HG02571 (cell line): Measurements from ENCODE around the gene ICOS.

ENCODE experiments used
- ATAC-seq: cut with Tn5 transposase; IDR thresholded peaks from one replicate; pipeline ENCODE4 v1.9.1; 2021; ENCODE audit warnings: mild to moderate bottlenecking, moderate library complexity; ENCODE audit not compliant: unreplicated experiment

Gene ICOS, protein sequence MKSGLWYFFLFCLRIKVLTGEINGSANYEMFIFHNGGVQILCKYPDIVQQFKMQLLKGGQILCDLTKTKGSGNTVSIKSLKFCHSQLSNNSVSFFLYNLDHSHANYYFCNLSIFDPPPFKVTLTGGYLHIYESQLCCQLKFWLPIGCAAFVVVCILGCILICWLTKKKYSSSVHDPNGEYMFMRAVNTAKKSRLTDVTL

DNA sequence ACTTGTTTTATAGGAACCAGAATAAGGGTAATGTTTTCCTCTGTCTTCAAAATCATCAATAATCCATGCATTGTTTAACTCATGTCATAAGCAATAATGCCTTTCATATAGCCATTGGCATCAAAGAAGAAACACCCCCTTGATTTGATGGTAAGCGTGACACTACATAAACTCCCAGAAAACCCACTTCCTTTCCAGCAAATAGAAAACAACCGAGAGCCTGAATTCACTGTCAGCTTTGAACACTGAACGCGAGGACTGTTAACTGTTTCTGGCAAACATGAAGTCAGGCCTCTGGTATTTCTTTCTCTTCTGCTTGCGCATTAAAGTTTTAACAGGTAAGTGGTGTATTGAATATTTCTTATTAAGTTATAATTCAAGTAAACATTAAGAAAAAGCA, at the start of gene ICOS:
TSS of gene ICOS (plus strand) at position 229 of the 400 bp plus-strand sequence. CDS start at position 281, 52 bp downstream.
- no peak for ATAC-seq

DNA sequence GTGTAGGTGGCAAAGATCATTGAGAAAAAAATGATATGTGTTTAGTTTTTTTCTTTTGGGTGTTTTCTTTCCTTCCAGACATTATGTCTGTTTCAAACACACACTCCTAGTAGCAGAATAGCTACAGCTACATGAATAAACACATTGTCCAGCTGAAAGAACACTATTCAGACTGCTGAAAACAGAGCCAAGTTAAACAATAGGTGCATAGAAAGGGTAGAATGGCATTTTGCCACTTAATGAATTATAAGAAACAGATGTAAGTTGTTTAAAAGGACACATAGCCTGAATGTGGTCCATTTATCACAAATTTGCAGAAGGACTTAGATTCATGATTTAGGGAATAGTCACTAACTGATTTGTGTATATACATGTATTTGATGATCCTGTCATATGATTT, 48.9 kb upstream of the ICOS start:
- ATAC-seq, result no peak

DNA sequence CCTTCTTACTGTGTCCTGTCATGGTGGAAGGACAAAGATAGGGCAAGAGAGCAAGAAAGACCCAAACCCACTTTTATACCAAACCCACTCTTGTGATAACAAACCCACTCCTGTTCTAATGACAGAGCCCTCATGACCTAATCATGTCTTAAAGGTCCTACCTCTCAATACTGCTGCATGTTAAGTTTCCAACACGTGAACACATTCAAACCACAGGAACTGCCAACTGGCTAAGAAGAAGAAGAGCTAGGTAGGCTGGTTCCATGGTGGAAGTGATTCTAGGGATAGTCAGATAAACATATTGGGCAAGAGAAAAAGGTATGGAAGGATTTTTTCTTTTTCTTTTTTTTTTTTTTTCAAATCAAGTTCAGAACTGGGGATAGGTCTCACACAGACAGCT, 47.0 kb upstream of the ICOS start:
- no peak for ATAC-seq

DNA sequence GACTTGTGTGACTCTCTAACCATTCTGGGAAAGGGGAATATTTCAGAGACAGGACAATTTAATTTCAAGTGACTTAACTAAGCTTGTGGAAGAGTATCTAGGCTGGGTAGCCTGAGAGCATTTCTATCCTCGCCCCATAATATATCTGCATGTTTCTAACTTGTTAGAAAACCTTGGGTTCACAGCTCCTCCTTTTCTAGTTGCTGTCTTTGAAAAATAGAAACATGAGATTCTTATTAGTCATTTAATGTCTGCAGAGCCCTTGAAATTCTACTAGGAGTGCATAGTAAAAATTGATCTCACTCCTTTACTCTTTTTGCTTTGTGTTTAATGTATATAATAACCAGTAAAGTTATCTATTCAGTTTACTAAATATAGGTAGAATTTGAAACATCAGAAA, 46.6 kb upstream of the ICOS start:
- ATAC-seq, result no peak

DNA sequence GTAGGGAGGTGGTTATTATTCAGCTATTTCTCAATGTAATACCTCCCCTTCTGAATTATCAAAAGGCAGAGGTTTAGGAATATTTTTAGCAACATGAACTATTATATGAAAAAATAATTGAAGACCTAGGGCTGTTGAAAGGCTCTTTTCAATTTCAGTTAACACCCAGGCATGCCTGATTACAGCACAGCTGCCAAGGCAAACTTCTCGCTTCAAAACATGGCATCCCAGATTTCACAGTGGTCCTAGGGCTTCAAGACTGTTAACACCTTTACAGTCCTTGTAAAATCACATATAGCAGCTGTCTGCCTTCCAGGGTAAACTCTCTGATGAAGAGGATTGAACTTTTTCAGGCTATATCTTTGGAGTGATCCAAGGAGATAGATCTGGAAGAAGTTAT, 45.8 kb upstream of the ICOS start:
- no peak for ATAC-seq

DNA sequence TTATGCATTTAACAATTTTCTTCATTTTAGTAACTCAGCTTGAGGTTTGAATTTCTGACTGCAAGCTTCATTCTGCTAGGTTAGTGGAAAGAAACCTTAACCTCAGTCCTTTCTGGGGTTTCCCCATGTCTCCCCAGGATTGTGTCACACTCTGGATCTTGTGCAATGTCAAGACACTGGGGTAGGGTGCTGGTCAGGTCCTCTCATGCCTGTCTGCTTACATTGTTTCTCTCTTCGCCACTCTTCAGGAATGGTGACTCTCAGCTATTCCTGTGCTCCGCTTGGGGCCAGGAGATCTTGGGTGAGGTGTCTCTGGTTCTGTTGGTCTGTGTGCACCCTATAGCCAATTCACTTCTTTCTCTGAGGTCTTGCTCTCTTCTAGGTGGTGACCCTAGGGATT, 45.1 kb upstream of the ICOS start:
- no peak for ATAC-seq

DNA sequence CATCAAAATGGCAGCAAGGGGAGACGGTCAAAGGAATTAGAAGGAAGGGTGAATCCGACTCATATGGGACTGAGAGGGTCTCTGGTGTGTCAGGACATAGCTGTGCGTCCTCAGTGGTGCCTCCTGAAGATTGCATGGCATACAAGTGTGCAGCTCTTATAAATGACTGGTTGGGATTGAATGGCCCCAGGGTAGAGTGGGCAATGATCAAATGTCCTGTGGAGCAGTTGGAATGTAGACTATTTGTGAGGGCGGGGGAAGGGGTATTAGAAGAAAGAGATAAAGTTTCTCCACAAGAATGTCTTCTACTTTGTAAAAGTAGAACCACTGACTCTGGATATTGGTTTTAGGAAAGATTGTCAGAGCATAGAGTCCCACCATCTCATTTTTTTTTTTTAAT, 44.4 kb upstream of the ICOS start:
- no peak for ATAC-seq

DNA sequence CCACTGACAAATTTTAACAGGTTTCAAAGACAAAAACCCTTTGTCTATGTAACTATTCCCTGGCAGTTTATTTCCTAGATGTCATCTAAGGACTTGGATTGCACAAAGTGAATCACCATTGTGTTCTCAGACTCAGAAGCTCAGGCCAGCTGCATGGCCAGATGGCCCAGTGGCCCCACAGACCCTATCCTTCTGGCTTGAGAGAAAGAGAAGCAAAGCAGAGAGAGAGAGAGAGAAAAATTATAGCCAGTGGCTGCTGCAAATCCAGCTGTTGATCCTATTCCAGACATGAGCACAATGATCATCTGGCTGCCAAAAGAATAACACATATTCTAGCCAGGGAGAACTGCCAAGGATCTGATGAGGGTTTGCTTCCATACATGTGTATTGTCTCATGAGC, 43.2 kb upstream of the ICOS start:
- no peak for ATAC-seq

DNA sequence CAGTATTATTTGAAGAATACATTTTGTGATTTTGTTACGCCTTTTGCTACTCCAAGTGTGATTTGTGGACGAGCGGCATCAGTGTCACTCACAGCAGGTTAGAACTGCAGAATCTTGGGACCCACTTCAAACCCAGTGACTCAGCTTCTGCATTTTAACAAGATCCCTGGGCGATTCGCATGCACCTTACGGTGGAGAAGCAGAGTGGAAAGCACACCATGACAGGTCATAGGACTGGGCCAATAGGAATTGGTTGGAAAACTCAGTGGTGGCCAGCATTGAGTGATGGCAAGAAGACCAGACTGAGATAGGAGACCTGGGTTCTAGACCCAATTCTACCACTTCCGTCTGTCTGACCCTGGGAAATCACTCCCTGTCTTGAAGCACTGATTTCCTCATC, 42.7 kb upstream of the ICOS start:
- no peak for ATAC-seq

DNA sequence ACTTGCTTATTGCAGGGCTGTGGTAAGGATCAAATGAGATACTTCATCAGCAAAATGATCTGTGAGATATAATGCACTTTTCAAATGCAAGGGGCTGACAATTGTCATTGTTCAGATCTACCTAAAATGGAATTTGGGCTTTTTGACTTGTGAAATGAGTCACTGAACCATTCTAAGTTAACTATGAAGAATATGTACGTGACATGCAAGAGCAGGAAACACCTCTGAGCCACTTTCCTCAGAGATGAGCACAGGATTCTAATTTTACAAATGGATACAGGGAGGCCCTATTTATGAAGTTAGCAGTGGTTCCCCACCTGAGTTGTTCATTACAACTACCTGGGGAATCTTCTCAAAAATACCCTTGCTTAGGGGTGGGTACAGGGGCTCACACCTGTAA, 42.3 kb upstream of the ICOS start:
- ATAC-seq, result no peak

DNA sequence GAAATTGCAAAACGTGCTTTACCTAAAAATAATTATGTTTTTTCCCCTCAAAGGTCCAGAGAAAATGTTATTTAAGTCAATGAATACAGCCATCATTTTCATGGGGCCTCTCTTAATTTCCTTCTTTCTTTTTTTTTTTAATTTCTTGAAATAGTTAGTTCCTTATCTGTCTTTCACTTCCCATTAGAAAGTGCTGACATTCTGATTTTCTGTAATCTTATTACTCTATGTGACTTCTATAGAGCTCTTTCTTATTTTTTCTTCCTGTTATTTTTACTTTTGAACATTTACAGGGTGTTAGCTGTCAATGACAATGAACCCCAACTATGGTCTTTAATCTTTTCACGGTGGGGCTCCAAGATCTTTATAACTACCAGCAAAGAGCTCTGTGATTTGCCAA, 39.0 kb upstream of the ICOS start:
- ATAC-seq, result no peak

DNA sequence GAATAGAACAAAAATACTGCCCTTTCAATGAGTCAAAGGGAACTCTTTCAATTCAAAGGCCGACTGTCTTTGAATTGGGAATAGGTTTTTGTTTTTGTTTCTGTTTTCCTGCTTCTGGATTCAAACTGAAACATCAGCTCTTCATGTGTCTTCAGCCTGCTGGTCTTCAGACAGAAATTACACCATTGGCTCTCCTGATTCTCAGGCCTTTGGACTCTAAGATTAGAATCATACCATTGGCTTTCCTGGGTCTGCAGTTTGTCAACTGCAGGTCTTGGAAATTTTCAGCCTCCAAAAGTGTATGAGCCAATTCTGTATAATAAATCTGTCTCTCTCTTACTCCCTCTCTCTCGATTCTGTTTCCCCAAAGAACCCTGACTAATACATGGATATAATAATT, 37.9 kb upstream of the ICOS start:
- no peak for ATAC-seq

DNA sequence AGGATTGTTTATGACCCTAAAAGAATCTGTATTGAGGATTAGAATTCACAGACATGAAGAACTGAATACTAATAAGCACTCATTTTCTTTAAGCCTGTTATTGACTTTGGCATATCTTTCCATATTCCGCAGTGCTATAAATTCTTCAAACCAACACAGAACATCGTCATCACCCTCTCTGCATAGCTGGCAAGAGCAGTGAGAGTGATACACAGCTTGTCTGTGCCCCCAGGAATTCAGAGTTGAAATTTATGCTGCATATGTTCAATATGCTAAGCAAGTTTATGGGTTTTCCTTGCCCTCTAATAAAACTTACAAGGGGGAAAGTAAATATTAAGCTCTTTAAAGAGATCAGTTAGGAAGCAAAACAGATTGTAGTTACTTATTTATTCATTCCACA, 36.3 kb upstream of the ICOS start:
- no peak for ATAC-seq

DNA sequence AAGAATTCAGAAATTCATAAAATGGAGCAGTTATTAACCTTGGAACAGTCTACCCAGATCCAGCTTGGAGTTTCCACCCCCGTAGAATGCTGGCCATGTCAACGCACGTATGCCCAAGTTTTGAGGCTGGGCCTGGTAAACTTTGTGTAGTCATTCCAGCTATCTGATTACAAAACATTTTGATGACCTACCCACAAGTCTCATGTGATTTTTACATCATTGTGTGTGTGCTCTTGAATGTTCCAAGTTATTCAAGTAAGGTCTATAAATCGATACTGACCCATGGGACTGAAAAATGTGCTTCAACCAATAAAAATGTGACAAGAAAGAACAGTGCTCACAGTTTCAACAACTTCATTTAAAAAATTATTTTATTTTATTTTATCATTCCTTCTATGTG, 32.5 kb upstream of the ICOS start:
- no peak for ATAC-seq

DNA sequence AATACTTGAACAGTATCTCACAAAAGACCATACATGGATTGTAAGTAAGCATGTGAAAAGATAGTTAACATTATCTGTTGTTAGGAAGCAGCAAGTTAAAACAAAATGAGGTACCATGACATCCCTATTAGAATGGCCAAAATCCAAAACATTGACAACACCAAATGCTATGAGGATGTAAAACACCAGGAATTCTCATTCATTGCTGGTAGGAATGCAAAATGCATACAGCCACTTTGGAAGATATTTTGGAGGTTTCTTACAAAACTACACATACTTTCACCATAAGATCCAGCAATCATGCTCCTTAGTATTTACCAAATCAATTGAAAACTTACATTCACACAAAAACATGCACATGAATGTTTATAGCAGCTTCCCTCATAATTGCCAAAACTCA, 30.9 kb upstream of the ICOS start:
- ATAC-seq, result no peak

DNA sequence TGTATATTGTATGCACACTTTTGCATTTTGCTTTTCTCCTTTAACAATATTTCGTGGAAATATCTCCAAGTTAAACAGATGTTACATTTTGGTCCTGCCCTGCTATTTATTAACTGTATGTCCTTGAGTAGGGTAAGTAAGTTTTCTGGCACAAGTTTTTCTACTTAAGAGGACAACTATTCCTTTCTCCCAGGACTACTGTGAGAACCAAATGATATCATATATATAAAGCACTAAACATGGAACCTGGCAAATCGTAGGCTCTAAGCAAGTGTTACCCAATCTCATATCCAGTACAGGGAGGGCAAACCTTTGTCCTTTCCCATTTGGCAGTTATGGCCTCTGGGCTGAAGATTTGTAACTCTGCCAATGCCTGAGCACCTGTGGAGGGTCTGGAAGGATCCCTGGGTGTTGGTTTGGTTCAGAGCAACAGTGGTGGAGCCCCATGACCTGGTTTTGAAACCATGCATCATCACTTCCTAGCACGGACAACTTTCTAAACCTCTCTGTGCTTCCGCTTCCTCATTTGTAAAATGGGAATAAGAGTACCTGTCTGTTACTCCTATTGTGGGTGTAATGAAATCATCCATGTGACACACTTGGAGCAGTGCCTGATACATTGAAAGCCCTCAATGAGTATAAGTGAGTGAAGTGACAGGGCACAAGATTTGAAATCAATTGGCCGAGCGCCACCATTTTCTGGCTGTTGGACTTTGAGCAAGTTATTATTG, 28.3 kb upstream of the ICOS start:
- ATAC-seq, result no peak

DNA sequence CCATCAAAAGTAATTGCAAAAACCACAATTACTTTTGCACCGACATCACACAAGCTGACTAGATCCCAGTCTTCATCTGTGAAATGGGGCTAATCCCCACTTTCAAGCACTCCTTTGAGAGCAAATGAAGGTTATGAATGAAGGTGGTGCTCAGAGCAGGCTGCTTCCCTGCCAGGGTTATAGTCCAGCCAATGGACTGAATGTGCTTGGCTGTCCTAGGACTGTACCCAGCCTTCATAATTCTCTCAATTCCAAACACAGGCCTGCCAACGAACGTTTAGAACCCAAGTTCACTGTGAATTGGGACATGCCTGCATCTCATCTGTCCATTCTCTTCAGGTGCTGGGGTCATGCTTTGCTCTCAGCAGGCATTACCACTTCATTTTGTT, 27.8 kb upstream of the ICOS start:
- ATAC-seq, result no peak

DNA sequence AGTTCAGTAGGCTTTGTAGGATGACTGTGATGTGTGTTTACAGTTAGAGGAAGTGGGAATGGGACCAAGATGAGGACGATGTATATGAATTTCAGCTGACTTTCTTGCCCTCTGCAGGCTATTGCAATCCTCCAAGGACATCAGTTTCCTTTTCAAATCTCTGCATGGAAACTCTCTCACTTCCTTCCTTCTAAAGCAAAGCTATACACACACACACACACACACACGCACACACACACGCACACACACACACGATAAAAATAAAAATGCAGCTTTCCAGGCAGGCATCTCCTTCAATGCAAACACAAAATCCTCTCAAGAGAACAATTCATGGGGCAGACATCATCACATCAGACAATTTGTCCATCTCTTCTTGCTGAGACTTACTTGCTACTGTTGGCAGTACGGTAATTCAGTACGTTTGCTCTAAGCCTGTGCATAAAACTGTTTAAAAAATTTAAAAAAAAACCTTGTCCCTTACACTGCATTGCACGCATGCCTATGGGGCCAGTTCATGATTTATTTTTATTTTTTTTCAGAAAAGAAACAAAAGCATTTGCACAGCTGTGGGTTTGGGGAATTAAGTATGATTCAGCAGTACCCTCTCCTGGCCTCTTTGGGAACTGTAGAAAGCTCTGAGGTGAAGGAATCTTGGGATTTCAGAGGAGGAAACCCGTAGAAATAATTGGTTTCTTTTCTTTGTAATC, 27.1 kb upstream of the ICOS start:
- ATAC-seq, result no peak

DNA sequence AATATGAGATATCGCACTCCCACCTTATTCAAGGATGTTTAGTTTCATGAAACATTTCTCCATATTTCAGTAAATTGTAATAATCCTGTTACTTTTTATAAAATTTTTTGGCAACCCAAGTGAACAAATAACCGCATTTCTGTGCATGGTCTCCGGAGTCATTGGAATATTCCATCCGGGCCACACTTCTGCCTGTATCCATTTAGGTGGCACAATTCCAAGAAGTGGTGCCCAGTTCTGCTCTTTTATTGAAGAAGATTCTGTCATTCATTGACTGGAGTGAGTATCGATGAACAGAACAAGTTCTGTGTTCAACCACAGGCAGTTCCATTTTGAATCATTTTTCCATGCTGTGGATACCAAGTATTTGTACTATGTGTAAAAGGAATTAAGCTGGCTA, 26.6 kb upstream of the ICOS start:
- no peak for ATAC-seq

DNA sequence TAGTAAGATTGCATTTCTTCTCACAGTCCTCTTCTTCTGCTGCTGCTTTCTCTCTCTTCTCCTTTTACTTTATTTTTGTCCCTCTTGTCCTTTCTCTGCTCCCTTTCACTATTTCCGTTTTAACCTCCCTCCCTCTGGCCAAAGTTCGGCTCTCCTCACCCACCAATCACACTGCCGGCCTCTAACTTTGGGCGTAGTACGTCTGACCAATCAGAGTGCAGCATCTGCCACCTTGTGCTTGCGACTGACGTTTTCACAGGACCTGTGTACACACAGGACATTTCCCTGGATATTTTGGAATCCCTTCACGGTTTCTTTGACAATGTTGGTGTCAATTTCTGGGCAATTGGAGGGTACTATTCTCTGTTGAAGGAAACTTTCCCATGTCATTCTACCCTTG, 22.6 kb upstream of the ICOS start:
- no peak for ATAC-seq

DNA sequence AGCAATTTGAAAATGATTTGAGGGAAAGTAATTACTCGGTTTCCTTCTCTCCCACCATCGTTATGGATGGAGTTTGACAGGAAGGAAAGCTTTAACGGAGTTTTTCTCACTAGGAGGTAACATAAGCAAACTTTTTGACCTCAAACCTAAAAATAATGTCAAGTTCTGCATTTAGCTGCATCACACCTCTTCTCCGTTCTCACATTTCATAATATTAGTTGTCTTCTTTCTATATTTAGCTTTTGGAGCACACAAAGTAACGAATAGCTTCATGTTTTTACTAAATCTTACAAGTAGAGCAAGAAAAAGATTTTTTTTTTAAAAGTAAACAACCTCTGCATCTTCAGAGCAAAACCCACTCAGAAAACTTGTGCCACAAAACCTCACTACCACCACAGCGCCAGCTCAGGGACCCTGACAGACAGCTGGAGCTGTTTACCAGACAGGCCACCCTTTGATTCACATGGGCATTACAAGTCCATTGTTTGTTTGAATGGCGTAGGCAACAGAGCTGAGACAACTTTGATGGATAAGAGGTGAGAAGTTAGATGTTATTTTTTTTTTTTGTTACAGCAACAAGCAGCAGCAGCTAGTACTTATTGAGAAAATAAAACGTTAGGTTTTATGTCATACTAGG, 21.9 kb upstream of the ICOS start:
- ATAC-seq, result no peak

DNA sequence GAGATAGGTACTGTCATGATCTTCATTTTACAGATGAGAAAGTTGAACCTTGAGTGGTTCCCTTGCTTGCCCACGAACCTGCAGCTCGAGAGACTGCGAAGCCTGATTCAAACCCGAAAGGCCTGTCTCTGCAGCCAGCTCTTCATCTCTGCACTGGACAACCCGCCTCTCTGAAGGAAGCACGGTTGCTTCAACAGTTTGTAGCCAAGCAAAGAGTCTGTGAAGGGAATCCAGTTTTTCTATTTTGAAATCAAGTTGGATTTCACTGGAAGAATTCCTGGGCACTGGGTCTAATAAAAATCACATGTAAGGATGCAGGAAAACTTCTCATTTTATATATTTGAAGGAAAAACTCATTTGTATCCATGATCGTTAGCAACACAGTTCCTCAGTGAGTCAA, 21.3 kb upstream of the ICOS start:
- ATAC-seq, result no peak
